ENCODE measurements around the gene TNFRSF1A.

GRCh38 chr12:6316921-6317692 lies 24.8 kb downstream of the TNFRSF1A start:
- TF ChIP-seq POLR2A (IDR thresholded peaks at IDR 0.05; ENCODE audit: low read length) (no peak), GATA1 (IDR thresholded peaks at IDR 0.05; ENCODE audit: low read depth, low read length) (no peak)

Measured in erythroblast (primary cell).